Measurements from ENCODE around the gene CGNL1. TPM values are rescaled to one million over a fixed set of nuclear protein-coding genes. Genes with fewer than 3 reads are reported as not detected.
A peak's percentile ranks its signal among the peaks of the same experiment; 100 is the strongest.

CGNL1 gene
- total RNA-seq, 2 donors from 2014 or later = 16.4 to 29.8 TPM

GRCh38 chr15:57460208-57460816, 84.0 kb downstream of the CGNL1 start:
- no peak for TF ChIP-seq CTCF (IDR thresholded peaks at IDR 0.05)
- H3K4me3 ChIP-seq = no peak overlapping the region
- no peak for DNase-seq (ENCODE audit: low spot score)
- H3K4me1 ChIP-seq = peaks cover 0 to 12% of the 10 kb centered on the region in 2 donors
- no peaks in the 10 kb centered on the region for H3K36me3 ChIP-seq
- H3K27ac ChIP-seq = no peak overlapping the region
- H3K9me3 ChIP-seq = no peaks in the 10 kb centered on the region
- no peaks in the 10 kb centered on the region for H3K27me3 ChIP-seq

GRCh38 chr15:57461541-57461940, 85.2 kb downstream of the CGNL1 start:
- H3K4me3 ChIP-seq = no peak overlapping the region
- H3K9me3 ChIP-seq = no peaks in the 10 kb centered on the region
- no peaks in the 10 kb centered on the region for H3K36me3 ChIP-seq
- peaks cover 0 to 12% of the 10 kb centered on the region in 2 donors for H3K4me1 ChIP-seq
- DNase-seq (ENCODE audit: low spot score) = no peak
- TF ChIP-seq CTCF (IDR thresholded peaks at IDR 0.05) = no peak
- H3K27ac ChIP-seq = no peak overlapping the region
- no peaks in the 10 kb centered on the region for H3K27me3 ChIP-seq

- no peaks in the 10 kb centered on the region for H3K36me3 ChIP-seq
- DNase-seq (ENCODE audit: low spot score) = no peak
- H3K9me3 ChIP-seq = no peaks in the 10 kb centered on the region
- H3K4me1 ChIP-seq = peaks cover 0 to 12% of the 10 kb centered on the region in 2 donors
- no peaks in the 10 kb centered on the region for H3K27me3 ChIP-seq
- TF ChIP-seq CTCF (IDR thresholded peaks at IDR 0.05) = peak in 1 of 2 donors; percentile 39
- H3K27ac ChIP-seq = no peak overlapping the region
- no peak overlapping the region for H3K4me3 ChIP-seq
These were observed 86.1 kb downstream of the CGNL1 start for GRCh38 chr15:57462381-57462780.

- no peak for DNase-seq (ENCODE audit: low spot score)
- TF ChIP-seq CTCF (IDR thresholded peaks at IDR 0.05) = no peak
These were observed 87.1 kb downstream of the CGNL1 start for GRCh38 chr15:57463360-57463759.

GRCh38 chr15:57464480-57464879, 88.2 kb downstream of the CGNL1 start:
- Histone ChIP-seq H3K4me3 (no peak overlapping the region), H3K36me3 (no peaks in the 10 kb centered on the region), H3K27ac (no peak overlapping the region), H3K9me3 (no peaks in the 10 kb centered on the region), H3K27me3 (no peaks in the 10 kb centered on the region), H3K4me1 (no peaks in the 10 kb centered on the region)
- DNase-seq (ENCODE audit: low spot score) = no peak
- TF ChIP-seq CTCF (IDR thresholded peaks at IDR 0.05) = no peak

More at GRCh38 chr15:57463360-57463759, 87.1 kb downstream of the CGNL1 start:
- Histone ChIP-seq H3K27me3 (no peaks in the 10 kb centered on the region), H3K4me1 (peaks cover 0 to 6% of the 10 kb centered on the region in 2 donors), H3K27ac (no peak overlapping the region), H3K4me3 (no peak overlapping the region), H3K36me3 (no peaks in the 10 kb centered on the region), H3K9me3 (no peaks in the 10 kb centered on the region)

- no peaks in the 10 kb centered on the region for H3K27me3 ChIP-seq
- no peaks in the 10 kb centered on the region for H3K4me1 ChIP-seq
- no peak overlapping the region for H3K4me3 ChIP-seq
- no peaks in the 10 kb centered on the region for H3K9me3 ChIP-seq
- DNase-seq (ENCODE audit: low spot score) = no peak
- no peak overlapping the region for H3K27ac ChIP-seq
- no peaks in the 10 kb centered on the region for H3K36me3 ChIP-seq
- no peak for TF ChIP-seq CTCF (IDR thresholded peaks at IDR 0.05)
These were observed 92.2 kb downstream of the CGNL1 start for GRCh38 chr15:57468486-57468885.
